Effector memory CD8-positive, alpha-beta T cell (primary cell): ENCODE results near the gene USP22.

ENCODE experiments used
- ATAC-seq: fragments of 150-1000 bp; cut with Tn5 transposase; replicated peaks from 2 replicates; pipeline ENCODE4 v1.10.0; 2021; ENCODE audit warnings: mild to moderate bottlenecking, moderate library complexity
- DNase-seq, 3 experiments: peaks; one replicate each; pipeline ENCODE4 v3.0.0; 2021
- H3K27ac Mint-ChIP-seq, 2 donors: one replicate each; pipeline ENCODE4 v1.8.0; 2022; ENCODE audit warnings: mild to moderate bottlenecking in 2 of 2, mixed read lengths in 2 of 2, moderate library complexity in 2 of 2
- H3K27me3 Mint-ChIP-seq, 2 donors: one replicate each; pipeline ENCODE4 v1.8.0; 2022; ENCODE audit warnings: mixed read lengths in 2 of 2
- H3K36me3 Mint-ChIP-seq: one replicate; pipeline ENCODE4 v1.8.0; 2022; ENCODE audit warnings: mild to moderate bottlenecking, moderate library complexity, mixed read lengths; ENCODE audit not compliant: insufficient read depth
- H3K4me1 Mint-ChIP-seq, 2 donors: one replicate each; pipeline ENCODE4 v1.8.0; 2022; ENCODE audit warnings: low read depth in 2 of 2, mixed read lengths in 2 of 2
- H3K4me3 Mint-ChIP-seq, 2 donors: one replicate each; pipeline ENCODE4 v1.8.0; 2022; ENCODE audit warnings: mild to moderate bottlenecking in 2 of 2, mixed read lengths in 2 of 2, moderate library complexity in 2 of 2
- H3K9me3 Mint-ChIP-seq, 2 donors: one replicate each; pipeline ENCODE4 v1.8.0; 2022; ENCODE audit warnings: mixed read lengths in 2 of 2

The USP22 gene

GRCh38 chr17:20999044-20999573 is 43.7 kb downstream of the USP22 start:
- H3K4me1 Mint-ChIP-seq: peaks cover 6 to 12% of the 10 kb centered on the region in 2 donors
- no peaks in the 10 kb centered on the region for H3K27me3 Mint-ChIP-seq
- H3K27ac Mint-ChIP-seq: peak overlapping the region in 1 of 2 donors; percentile 86
- H3K36me3 Mint-ChIP-seq: peaks cover 45% of the 10 kb centered on the region
- H3K4me3 Mint-ChIP-seq: no peak overlapping the region
- H3K9me3 Mint-ChIP-seq: no peaks in the 10 kb centered on the region
- ATAC-seq (no peak), DNase-seq (no peak)

GRCh38 chr17:20998571-20999043 is 44.2 kb downstream of the USP22 start:
- H3K9me3 Mint-ChIP-seq: no peaks in the 10 kb centered on the region
- H3K4me3 Mint-ChIP-seq: no peak overlapping the region

GRCh38 chr17:20997711-20998570 is 44.9 kb downstream of the USP22 start:
- H3K27ac Mint-ChIP-seq: peak overlapping the region in 1 of 2 donors; percentile 86
- no peaks in the 10 kb centered on the region for H3K9me3 Mint-ChIP-seq
- ATAC-seq: no peak
- peaks cover 6 to 12% of the 10 kb centered on the region in 2 donors for H3K4me1 Mint-ChIP-seq
- no peaks in the 10 kb centered on the region for H3K27me3 Mint-ChIP-seq
- no peak overlapping the region for H3K4me3 Mint-ChIP-seq
- no peak for DNase-seq
- peaks cover 34% of the 10 kb centered on the region for H3K36me3 Mint-ChIP-seq

More at GRCh38 chr17:20998571-20999043, 44.2 kb downstream of the USP22 start:
- H3K36me3 Mint-ChIP-seq: peaks cover 40% of the 10 kb centered on the region
- DNase-seq (no peak), ATAC-seq (no peak)
- H3K27me3 Mint-ChIP-seq: no peaks in the 10 kb centered on the region
- H3K4me1 Mint-ChIP-seq: peaks cover 6 to 12% of the 10 kb centered on the region in 2 donors
- H3K27ac Mint-ChIP-seq: peak overlapping the region in 1 of 2 donors; percentile 86

- H3K4me3 Mint-ChIP-seq: no peak overlapping the region
- DNase-seq: no peak
- H3K27me3 Mint-ChIP-seq: no peaks in the 10 kb centered on the region
- no peak for ATAC-seq
- H3K27ac Mint-ChIP-seq: peak overlapping the region; percentile 44 to 86
- H3K36me3 Mint-ChIP-seq: peaks cover 24% of the 10 kb centered on the region
- no peaks in the 10 kb centered on the region for H3K9me3 Mint-ChIP-seq
- H3K4me1 Mint-ChIP-seq: peaks cover 6 to 12% of the 10 kb centered on the region in 2 donors
Measured at GRCh38 chr17:20996724-20997615, 45.8 kb downstream of the USP22 start.

GRCh38 chr17:20995873-20996723 is 46.7 kb downstream of the USP22 start:
- Mint-ChIP-seq H3K9me3 (no peaks in the 10 kb centered on the region), H3K27ac (peak overlapping the region; percentile 44 to 86), H3K36me3 (peaks cover 15% of the 10 kb centered on the region), H3K27me3 (no peaks in the 10 kb centered on the region), H3K4me1 (peaks cover 2 to 6% of the 10 kb centered on the region in 2 donors), H3K4me3 (no peak overlapping the region)
- DNase-seq (no peak), ATAC-seq (no peak)

DNA sequence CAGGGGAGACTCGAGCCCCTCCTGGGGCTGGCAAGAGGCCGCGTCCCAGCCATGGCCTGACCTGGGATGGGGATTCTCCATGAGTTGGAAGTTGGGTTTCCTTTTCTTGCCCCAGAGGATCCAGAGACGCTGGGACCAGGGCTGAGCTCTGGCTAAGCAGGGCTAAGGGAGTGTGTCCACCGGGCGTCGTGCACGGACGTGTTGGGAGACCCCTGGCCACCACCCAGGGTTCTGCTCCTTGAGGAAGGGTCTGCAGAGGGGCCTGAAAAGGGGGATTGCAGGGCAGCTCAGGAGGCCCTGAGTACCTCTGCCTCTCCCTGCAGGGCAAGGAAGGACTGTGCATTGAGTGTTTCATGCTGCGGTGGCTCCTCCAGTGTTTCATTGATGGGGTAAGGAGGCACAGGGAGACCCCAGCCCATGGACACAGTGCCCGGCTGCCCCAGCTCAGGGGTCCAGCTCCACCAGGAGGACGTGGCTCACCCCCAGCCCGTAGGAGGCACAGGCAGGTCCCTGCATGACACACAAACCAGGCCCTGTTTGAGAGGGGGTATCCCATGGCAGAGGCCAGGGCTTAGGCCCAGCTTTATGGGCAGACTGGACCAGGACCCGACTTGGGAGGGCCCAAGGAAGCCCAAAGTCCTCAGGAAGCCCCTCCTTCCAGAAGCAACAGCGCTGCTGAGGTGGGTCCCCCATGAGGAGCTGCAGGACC is 47.5 kb downstream of the USP22 start:
- H3K4me1 Mint-ChIP-seq: peaks cover 2 to 11% of the 10 kb centered on the region in 2 donors
- no peaks in the 10 kb centered on the region for H3K9me3 Mint-ChIP-seq
- H3K4me3 Mint-ChIP-seq: no peak overlapping the region
- DNase-seq (no peak), ATAC-seq (no peak)
- H3K27me3 Mint-ChIP-seq: no peaks in the 10 kb centered on the region
- H3K36me3 Mint-ChIP-seq: peaks cover 10% of the 10 kb centered on the region
- H3K27ac Mint-ChIP-seq: no peak overlapping the region

- Mint-ChIP-seq H3K36me3 (peaks cover 10% of the 10 kb centered on the region), H3K27me3 (no peaks in the 10 kb centered on the region), H3K4me1 (peaks cover 2 to 11% of the 10 kb centered on the region in 2 donors), H3K4me3 (no peak overlapping the region), H3K27ac (no peak overlapping the region), H3K9me3 (no peaks in the 10 kb centered on the region)
- ATAC-seq (no peak), DNase-seq (no peak)
Measured at GRCh38 chr17:20994779-20995149, 48.0 kb downstream of the USP22 start.

DNA sequence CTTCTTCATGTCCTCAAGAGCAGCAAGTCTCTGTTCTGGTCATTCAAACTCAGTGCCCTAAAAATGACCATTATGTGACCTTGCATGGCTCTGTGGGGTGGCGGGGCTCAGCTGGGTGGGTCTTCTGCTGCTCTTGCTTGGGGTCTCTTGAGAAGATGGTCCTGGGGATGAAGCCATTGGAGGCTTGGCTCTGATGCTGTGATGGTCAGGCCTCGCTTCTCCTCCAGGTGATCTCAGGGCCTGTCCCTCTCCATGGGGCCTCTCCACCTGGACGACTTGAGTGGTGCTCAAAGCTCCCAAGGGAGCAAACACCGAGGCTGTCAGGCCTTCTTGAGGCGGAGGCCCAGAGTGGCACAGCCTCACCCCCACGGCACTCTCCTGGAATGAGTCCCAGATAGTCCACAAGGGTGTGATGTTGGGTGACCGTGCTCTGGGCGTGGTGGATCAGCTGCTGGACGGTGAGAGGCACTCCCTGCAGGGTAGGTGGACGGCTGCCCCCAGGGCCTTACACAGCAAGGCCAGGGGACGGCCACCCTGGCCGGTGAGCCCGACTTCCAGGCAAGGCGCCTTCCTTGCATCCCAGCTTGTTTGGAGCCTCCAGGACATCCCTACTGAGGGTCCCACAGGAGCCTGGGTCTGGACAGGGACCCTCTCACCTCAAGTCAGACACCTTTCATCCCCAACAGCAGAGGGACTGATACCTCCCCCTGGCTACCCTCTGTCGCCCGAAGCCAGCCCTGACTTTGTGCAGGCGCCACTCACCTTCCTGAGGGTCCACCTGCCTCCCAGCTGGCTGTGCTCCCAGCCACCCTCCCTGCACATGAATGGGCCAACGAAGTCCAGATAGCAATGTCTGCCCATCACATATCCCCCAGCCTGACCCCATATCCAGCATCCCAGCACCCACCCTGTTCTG is 48.7 kb downstream of the USP22 start:
- H3K4me1 Mint-ChIP-seq: peaks cover 2 to 11% of the 10 kb centered on the region in 2 donors
- ATAC-seq: no peak

DNA sequence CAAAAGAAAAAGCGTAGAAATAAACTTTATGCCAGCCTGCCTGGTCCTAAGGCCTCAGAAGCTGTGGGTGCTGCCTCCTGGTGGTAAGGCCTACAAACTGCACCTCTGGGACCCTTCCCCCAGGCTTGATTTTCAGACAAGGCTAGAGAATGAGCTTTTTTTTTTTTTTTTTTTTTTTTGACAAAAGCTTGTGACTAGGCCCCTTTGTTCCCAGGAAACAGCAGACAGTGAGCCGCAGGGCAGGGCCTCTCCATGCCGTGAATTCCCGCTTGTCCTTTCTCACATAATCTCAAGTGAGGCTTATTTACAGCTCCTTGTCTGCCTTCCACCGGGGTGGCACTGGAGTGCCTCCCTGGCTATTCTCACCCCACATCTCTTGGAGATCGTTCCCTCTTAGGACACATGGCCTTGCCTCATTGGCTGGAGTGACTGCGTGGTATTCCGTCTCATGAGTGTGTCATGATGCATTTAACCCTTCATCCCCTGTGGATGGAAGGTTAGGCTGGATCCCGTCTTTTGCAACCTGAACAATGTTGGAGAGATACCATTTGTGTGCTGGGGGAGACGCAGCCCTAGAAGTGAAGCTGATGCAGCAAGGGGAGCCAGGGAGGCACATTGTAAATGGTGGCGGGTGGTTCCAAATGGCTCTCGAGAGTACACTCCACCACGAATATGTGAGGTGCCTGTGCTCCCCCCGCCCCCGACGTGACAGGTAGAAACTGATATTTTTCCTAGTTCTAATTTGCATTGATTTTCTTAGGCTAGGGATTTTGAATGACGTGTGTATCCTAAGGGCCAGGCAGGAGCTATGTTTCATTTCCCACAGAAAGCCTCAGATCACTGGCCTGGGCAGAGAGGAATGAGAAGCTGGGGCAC is 49.6 kb downstream of the USP22 start:
- DNase-seq: peak; percentile 49 to 57 (median 50)
- H3K36me3 Mint-ChIP-seq: peaks cover 3% of the 10 kb centered on the region
- no peaks in the 10 kb centered on the region for H3K27me3 Mint-ChIP-seq
- peak; percentile 87 for ATAC-seq
- no peaks in the 10 kb centered on the region for H3K9me3 Mint-ChIP-seq
- H3K4me1 Mint-ChIP-seq: peaks cover 0 to 4% of the 10 kb centered on the region in 2 donors
- H3K4me3 Mint-ChIP-seq: no peak overlapping the region
- H3K27ac Mint-ChIP-seq: no peak overlapping the region

More for the DNA sequence above, 48.7 kb downstream of the USP22 start:
- H3K36me3 Mint-ChIP-seq: peaks cover 9% of the 10 kb centered on the region
- H3K9me3 Mint-ChIP-seq: no peaks in the 10 kb centered on the region
- DNase-seq: no peak
- H3K27ac Mint-ChIP-seq: no peak overlapping the region
- no peaks in the 10 kb centered on the region for H3K27me3 Mint-ChIP-seq
- H3K4me3 Mint-ChIP-seq: no peak overlapping the region

DNA sequence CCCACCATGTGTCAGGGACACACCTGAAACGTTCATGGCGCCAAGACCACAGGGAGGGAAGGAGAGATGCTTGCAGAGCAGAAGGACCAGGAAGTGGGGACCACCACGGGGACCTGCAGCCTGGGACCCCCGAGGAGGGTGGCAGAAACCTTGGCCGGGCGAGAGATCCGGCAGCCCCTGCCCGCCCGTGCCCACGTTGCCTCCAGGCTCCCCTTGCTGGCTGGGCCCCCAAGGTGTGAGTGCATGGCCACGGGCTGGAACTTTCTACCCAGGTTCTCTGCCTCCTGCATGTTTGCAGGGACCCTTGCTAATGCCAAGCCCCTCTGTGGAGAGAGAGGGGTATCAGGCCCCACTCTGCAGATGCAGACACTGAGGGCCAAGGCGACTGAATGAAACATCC is 50.4 kb downstream of the USP22 start:
- no peaks in the 10 kb centered on the region for H3K9me3 Mint-ChIP-seq
- DNase-seq (no peak), ATAC-seq (no peak)
- H3K36me3 Mint-ChIP-seq: no peaks in the 10 kb centered on the region
- no peak overlapping the region for H3K27ac Mint-ChIP-seq
- no peaks in the 10 kb centered on the region for H3K27me3 Mint-ChIP-seq
- H3K4me3 Mint-ChIP-seq: no peak overlapping the region
- peaks cover 0 to 4% of the 10 kb centered on the region in 2 donors for H3K4me1 Mint-ChIP-seq
